HFFc6 (cell line): ENCODE data around the gene CMTR2. TPM values are rescaled to one million over a fixed set of nuclear protein-coding genes. Genes with fewer than 3 reads are reported as not detected.

Experiments used
- DNase-seq: peaks from one replicate; pipeline ENCODE4 v3.0.0-alpha.2; 2018
- H3K27ac Mint-ChIP-seq: 2 replicates; pipeline ENCODE4 v1.8.0; 2020; ENCODE audit warnings: mild to moderate bottlenecking, mixed read lengths
- H3K27me3 Mint-ChIP-seq: 2 replicates; pipeline ENCODE4 v1.8.0; 2021; ENCODE audit warnings: mild to moderate bottlenecking, moderate library complexity, mixed read lengths; ENCODE audit not compliant: insufficient read depth
- H3K36me3 Mint-ChIP-seq: 2 replicates; pipeline ENCODE4 v1.8.0; 2021; ENCODE audit warnings: low read depth, mixed read lengths
- H3K4me1 Mint-ChIP-seq: 2 replicates; pipeline ENCODE4 v1.8.0; 2020; ENCODE audit warnings: low read depth, mixed read lengths
- H3K4me3 Mint-ChIP-seq: 2 replicates; pipeline ENCODE4 v1.8.0; 2020; ENCODE audit warnings: mild to moderate bottlenecking, moderate library complexity, mixed read lengths
- H3K9me3 Mint-ChIP-seq: 2 replicates; pipeline ENCODE4 v1.8.0; 2020; ENCODE audit warnings: mild to moderate bottlenecking, mixed read lengths
- CTCF ChIP-seq: fragments of 200-600 bp; sonication (generic); IDR thresholded peaks from 2 replicates; pipeline ENCODE4 v1.5.0; 2021; ENCODE audit warnings: antibody characterized with exemption, mild to moderate bottlenecking
- total RNA-seq, 6 experiments: library from RNA; stranded (reverse); fragmentation: NEBNext Ultra II Directional; extraction: Animal tissue kit (Norgen Biotek cat#: 25700); gene quantifications; 2 replicates in 1 of 6; 3 replicates in 5 of 6; pipeline ENCODE4 v1.2.3, GENCODE V29; 2021

The CMTR2 gene
- total RNA-seq, 6 experiments from 2014 or later: 12.2 to 15.6 (median 14.8) TPM

DNA sequence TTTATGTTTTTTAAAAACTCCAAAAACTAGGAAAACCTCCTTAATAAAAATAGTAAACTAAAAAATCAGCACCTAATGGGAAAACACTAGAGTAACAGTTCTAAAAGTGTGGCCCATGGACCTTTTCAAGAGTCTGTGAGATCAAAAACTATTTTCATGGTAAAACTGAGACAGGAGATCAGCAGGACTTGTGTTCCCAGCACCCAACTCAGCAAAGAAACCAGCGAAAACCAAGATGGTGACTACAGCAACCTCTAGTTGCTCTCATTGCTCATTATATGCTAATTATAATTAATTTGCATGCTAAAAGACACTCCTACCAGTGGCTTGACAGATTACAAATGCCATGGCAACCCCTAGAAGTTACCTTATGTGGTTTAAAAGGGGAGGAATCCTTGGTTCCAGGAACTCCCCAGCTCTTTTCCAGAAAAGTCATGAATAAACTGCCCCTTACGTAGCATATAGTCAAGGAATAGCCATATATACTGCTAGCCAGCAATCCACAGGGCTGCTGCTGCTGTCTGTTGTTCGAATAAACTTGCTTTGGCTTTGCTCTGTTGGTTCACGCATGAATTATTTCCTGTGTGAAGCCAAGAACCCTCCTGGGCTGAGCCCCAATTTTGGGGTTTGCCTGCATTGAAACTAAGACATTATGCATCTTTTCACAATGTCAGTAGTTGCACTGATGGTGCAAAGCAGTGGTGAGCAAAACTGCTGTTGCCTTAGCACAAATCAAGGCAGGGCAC, 12.4 kb downstream of the CMTR2 start:
- H3K27ac Mint-ChIP-seq: no peak overlapping the region
- H3K4me3 Mint-ChIP-seq: no peak overlapping the region
- no peak for TF ChIP-seq CTCF
- H3K27me3 Mint-ChIP-seq: no peaks in the 10 kb centered on the region
- H3K4me1 Mint-ChIP-seq: no peaks in the 10 kb centered on the region
- H3K9me3 Mint-ChIP-seq: peaks cover 5% of the 10 kb centered on the region; the same call in 1 of the 2 replicates
- DNase-seq: no peak
- H3K36me3 Mint-ChIP-seq: no peaks in the 10 kb centered on the region

- H3K4me1 Mint-ChIP-seq: no peaks in the 10 kb centered on the region
- peaks cover 5% of the 10 kb centered on the region; the same call in 1 of the 2 replicates for H3K27me3 Mint-ChIP-seq
- H3K36me3 Mint-ChIP-seq: no peaks in the 10 kb centered on the region
- no peak overlapping the region for H3K4me3 Mint-ChIP-seq
- H3K9me3 Mint-ChIP-seq: peaks cover 5% of the 10 kb centered on the region; the same call in 1 of the 2 replicates
- H3K27ac Mint-ChIP-seq: no peak overlapping the region
- no peak for TF ChIP-seq CTCF
- no peak for DNase-seq
These were observed 15.8 kb downstream of the CMTR2 start for GRCh38 chr16:71273384-71273783.

GRCh38 chr16:71264299-71264698, 24.9 kb downstream of the CMTR2 start:
- no peak for TF ChIP-seq CTCF
- DNase-seq: no peak
- Mint-ChIP-seq H3K27me3 (no peaks in the 10 kb centered on the region; the same call in 1 of the 2 replicates), H3K27ac (no peak overlapping the region), H3K4me1 (no peaks in the 10 kb centered on the region), H3K4me3 (no peak overlapping the region), H3K9me3 (no peaks in the 10 kb centered on the region), H3K36me3 (no peaks in the 10 kb centered on the region)

- Mint-ChIP-seq H3K4me3 (no peak overlapping the region), H3K9me3 (no peaks in the 10 kb centered on the region), H3K27me3 (no peaks in the 10 kb centered on the region; the same call in none of the 2 replicates), H3K27ac (no peak overlapping the region), H3K36me3 (no peaks in the 10 kb centered on the region), H3K4me1 (no peaks in the 10 kb centered on the region)
- TF ChIP-seq CTCF: no peak
- DNase-seq: no peak
These were observed 25.6 kb downstream of the CMTR2 start for GRCh38 chr16:71263582-71263981.

DNA sequence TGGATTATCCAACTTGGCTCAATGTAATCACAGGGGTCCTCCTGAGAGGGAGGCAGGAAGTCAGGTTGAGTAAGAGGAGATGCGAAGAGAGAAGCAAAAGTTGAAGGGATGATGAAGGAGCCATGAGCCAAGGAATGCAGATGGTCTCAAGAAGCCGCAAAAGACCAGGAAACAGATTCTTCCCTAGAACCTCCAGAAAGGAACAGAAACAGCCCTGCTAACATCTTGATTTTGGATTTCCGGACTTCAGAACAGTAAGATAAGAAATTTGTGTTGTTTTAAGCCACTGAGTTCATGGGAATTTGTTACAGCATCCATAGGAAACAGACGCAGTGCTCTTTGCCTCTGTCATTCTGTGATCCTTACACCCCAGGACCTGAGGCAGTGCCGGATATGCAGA, 26.8 kb downstream of the CMTR2 start:
- no peak for DNase-seq
- Mint-ChIP-seq H3K9me3 (no peaks in the 10 kb centered on the region), H3K4me1 (no peaks in the 10 kb centered on the region), H3K36me3 (no peaks in the 10 kb centered on the region), H3K4me3 (no peak overlapping the region), H3K27ac (no peak overlapping the region), H3K27me3 (no peaks in the 10 kb centered on the region; the same call in none of the 2 replicates)
- no peak for TF ChIP-seq CTCF
